ENCODE results near the gene PPP2R2D.
A peak's percentile ranks its signal among the peaks of the same experiment; 100 is the strongest.
"Not testable (repeated sequence)": the region's sequence is repeated elsewhere in the genome, so short reads cannot be mapped to it uniquely, and the experiment has no call there.

PPP2R2D gene

DNA sequence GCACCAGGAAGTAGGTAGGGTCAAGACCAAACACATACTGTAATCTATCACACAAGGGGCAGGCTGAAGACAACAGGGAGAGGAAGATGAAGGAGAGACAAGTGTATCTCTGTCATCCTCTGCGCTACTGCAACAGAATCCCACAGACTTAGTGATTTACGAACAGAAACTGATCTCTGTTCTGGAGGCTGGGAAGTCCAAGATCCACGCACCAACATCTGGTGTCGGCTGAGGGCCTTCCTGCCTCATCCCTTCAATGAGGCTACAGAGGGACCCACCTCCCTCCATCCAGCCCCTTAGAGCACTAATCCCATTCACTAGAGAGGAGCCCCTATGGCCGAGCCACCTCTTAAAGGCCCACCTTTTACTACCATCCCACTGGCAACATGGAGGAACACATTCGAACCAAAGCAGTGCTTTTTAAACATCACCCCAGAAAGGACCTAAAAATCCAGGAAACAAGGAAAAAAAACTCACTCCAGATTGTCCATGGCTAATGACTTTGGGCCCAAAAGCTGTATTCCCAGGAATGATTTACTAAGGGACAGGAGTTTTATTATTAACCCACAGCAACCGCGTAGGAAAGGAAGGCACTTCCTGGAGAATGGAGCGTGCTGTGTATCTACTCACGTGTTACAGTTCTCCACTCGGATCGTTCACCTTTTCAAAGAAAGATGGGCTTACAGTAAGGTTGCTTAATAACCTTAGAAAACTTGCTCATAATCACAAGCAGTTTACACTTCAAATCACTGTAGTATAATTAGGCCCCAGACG is 76.7 kb downstream of the PPP2R2D start:
- no peak for DNase-seq (ENCODE audit: low read depth)

DNA sequence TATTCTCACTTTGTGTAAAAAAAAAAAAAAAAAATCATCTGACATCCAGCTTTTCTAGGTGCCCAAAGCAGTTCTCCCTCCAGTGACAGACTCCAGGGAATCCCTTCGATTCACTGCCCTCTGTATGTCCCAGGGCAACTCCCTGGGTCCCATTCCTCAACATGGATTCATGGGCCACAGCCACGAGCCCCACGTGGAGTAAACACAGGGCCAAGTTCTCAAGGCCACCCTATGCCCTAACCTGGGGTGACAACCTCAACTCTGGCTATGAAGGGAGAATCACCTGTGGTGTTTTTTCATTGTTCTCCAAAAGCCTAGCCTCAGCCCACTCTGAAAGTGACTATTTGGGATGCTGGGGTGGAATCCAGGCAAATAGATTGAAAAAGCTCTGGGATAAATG is 77.6 kb downstream of the PPP2R2D start:
- DNase-seq (ENCODE audit: low read depth) = no peak

DNA sequence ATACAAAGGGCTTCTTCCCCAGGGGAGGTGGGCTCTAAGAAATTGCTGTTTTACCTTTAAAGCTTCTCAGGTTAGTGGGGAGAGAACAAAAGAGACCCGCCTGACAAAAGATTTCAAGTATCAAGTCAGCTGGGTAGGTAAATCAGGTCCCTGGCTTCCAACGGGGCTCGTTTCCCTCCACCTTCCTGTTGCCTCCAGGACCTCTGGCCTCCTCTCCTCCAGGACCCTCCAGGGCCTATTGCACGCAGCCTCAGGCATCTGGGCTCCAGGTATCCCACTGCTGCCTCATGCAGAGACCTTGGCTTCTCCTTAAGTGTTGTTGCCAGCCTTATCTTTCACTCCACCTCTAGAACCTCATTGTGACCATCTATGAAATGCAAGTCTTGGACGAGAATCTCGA is 78.0 kb downstream of the PPP2R2D start:
- DNase-seq (ENCODE audit: low read depth) = no peak

- DNase-seq (ENCODE audit: low read depth) = no peak
Measured at GRCh38 chr10:131979336-131979735, 78.5 kb downstream of the PPP2R2D start.

GRCh38 chr10:131979821-131980270 is 79.0 kb downstream of the PPP2R2D start:
- no peak for DNase-seq (ENCODE audit: low read depth)

- DNase-seq (ENCODE audit: low read depth) = no peak
Measured at GRCh38 chr10:131980321-131980720, 79.5 kb downstream of the PPP2R2D start.

DNA sequence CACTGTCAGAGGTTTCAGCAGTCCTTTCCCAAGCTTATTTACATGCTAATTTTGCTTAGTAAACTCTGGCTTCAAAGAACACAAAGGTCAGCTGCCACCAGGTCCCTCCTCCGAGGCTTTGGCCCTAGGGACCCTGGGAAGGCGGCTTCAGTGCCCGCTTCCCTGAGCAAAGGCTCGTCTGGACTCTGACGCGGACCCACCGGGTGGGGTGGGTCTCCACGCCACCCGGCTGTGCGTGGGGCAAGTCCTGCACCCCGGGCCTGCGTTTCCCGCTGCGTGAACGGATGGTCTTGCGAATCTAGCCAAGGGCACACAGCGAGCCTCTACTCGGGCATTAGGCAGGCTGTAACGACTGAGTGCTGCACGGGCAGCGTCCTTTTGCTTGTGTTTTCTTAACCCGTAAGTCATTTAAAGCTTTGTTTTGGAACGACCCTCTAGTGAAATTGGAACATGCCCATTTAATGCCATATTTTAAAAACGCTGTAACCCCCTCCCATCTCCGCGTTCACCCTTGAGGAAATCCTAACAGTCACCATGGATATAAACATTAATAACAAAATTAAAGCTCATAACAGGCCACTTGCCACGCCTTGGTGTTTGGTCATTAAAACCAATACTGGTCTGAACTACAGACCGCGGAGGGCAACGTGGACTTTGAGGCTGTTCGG is 80.1 kb downstream of the PPP2R2D start:
- DNase-seq (ENCODE audit: low read depth) = no peak

DNA sequence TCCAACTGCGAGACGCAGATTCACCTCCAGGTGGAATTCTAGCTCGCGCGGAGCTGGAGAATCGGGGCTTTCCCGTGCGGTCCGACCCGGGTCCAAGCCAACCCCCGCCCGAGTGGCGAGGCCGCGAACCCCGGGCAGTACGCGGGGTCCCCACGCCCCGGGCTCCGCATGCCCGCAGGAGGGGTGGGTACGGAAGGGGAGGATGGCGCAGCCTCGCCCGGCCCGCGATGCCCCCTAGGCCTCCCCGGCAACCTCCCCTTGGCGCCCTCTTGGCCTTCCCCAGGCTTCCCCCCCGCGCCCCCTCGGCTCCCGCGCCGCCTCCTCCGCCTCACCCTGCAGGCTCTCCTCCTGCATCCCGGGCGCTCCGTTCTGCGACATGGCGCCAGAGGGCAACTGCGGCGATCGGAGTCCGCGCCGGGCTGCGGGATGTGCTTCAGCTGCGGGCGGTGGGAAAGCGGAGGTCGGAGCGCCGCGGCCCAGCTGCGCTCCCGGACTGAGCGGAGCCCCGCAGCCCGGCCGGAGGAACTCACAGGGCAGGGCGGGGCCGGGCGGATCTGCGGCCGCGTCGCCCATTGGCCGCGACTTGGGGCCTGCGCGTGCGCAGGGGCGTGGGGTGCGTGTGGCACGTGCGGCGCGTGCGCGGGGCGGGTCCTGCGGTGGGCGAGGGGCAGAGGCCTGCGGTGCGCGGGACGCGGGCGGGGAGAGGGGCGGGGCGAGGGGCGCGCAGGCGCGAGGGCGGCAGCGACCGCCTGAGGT is 80.8 kb downstream of the PPP2R2D start, which contains the start of gene BNIP3:
Gene BNIP3 (minus strand): TSS at position 495 of the 756 bp plus-strand sequence. CDS start 117 bp downstream, at position 378.
- DNase-seq (ENCODE audit: low read depth) = peak; percentile 89

DNA sequence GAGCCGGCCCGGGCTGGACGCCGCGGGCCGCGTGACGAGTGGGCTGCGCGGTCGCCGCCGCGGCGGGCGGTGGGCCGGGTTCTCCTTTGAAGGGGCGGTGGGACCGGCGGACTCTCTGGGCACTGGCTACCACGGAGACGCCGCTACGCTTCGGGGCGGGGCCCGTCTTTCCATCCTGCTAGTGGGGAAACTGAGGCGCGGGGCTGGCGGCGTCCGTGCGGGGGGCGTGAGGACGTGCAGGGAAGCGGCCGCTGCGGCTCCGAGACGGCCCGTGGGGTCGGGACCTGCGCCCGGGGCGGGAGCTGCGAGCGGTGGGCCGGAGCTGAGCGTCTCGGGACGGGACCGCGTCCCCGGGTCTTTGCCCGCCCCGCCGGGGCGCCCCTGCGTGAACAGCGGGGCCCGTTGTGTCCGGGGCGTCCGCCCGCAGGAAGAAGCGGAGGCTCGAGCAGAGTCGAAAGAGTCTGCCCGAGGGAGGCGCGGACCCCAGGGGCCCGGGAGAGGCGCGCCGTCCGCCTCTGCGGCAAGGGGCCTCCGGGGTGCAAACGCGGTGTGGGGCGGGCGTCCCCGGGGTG is 81.5 kb downstream of the PPP2R2D start:
- DNase-seq (ENCODE audit: low read depth) = no peak

DNA sequence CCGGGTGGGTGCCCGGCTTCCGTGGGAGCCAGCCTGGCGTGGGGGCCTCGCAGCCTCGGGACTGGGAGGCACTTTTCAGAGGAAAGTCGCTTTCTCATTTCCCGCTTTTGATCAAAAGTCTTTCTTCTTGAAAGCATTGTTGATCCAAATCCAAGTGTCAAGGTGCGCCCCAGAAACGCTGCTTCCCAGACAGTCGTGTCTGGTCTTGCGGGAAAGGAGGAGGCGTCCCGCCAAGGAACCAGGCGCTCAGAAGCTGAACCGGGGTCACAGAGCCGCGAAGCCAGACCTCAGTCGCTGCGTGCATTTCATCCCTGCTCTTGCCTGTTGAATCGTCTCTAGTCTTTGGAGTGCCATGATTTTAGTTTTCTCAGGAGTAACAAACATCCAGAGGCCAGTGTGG is 82.0 kb downstream of the PPP2R2D start:
- DNase-seq (ENCODE audit: low read depth) = no peak

DNA sequence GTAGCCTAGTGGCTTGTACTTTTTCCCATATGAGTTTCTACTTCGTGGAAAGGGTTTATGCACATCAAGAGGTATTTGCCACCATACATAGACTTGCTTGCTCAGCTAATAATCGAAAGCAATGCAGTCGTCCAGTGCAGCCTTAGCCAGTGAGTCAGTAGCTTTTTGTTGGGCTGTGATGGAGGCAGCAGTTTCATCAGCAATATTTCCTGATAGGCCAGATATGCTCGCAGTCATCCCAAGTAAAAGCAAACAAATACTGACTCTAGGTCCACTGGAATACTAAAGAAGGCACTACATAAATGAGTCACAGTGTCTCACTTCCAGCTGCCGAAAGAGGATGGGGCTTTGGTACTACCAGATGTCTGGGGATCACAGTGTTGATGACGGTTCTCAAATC is 83.0 kb downstream of the PPP2R2D start:
- DNase-seq (ENCODE audit: low read depth) = no peak

DNA sequence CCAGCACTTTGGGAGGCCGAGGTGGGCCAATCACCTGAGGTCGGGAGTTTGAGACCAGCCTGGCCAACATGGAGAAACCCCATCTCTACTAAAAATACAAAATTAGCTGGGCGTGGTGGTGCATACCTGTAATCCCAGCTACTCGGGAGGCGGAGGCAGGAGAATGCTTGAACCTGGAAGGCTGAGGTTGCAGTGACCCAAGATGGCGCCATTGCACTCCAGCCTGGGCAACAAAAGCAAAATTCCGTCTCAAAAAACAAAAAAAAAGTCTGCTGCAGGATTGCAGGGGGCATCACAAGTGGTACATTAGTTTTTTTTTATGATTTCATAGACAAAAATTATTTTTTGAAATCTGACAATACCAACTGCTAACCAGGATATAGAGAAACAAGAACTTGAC is 86.0 kb downstream of the PPP2R2D start:
- DNase-seq (ENCODE audit: low read depth) = not testable (repeated sequence)

DNA sequence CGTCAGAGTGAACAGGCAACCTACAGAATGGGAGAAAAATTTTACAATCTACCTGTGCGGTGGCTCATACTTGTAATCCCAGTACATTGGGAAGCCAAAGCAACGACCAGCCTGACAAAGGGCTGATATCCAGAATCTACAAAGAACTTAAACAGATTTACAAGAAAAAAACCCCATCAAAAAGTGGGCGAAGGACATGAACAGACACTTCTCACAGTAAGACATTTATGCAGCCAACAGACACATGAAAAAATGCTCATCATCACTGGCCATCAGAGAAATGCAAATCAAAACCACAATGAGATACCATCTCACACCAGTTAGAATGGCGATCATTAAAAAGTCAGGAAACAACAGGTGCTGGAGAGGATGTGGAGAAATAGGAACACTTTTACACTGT is 86.5 kb downstream of the PPP2R2D start:
- not testable (repeated sequence) for DNase-seq (ENCODE audit: low read depth)

GRCh38 chr10:131987786-131988185 is 87.0 kb downstream of the PPP2R2D start:
- not testable (repeated sequence) for DNase-seq (ENCODE audit: low read depth)

DNA sequence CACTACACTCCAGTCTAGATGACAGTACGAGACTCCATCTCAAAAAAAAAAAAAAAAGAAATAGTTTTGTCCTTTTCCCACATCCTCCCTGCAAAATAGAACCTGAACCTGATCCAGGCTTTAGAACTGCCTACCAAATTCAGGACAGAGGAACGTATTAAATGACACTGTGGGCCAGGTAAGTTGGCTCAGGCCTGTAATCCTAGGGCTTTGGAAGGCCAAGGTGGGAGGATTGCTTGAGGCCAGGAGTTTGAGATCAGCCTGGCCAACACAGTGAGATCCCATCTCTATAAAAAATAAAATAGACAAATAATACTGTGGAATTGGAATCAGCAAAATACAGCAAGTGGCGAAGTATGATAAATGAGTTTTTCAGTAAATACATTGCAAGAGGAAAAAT is 90.9 kb downstream of the PPP2R2D start:
- no peak for DNase-seq (ENCODE audit: low read depth)

- no peak for DNase-seq (ENCODE audit: low read depth)
Measured at GRCh38 chr10:131993275-131993674, 92.5 kb downstream of the PPP2R2D start.

DNA sequence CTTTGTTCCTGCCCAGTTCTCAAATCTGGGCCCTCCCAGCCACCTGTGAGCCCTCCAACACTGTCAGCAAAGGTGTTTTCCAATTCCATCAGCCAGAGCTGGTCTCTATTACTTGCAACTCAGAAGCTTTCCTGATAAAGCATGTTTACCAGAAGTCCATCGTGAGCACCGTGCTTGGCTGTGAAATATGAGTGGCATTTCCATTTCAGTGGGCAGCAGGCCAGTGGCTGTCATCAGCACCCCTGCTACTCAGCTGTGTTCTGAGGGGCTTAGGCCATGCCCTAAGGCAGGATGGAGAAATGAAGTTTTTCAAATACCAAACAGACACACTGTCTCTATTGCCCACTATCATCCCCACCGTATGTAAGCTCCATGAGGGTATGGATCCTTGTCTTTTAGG is 93.6 kb downstream of the PPP2R2D start:
- DNase-seq (ENCODE audit: low read depth) = no peak

- no peak for DNase-seq (ENCODE audit: low read depth)
Measured at GRCh38 chr10:131996466-131997365, 95.9 kb downstream of the PPP2R2D start.

- no peak for DNase-seq (ENCODE audit: low read depth)
Measured at GRCh38 chr10:131997366-131998049, 96.7 kb downstream of the PPP2R2D start.

- DNase-seq (ENCODE audit: low read depth) = no peak
Measured at GRCh38 chr10:131998050-131998844, 97.4 kb downstream of the PPP2R2D start.
